ENCODE data around the gene TEX47. TPM values are rescaled to one million over a fixed set of nuclear protein-coding genes. Genes with fewer than 3 reads are reported as not detected.

Gene TEX47
- total RNA-seq, 1 experiment from 2014 or later = not detected

- ATAC-seq = no peak
- no peak overlapping the region for H3K27ac Mint-ChIP-seq
These were observed 35.4 kb downstream of the TEX47 start for GRCh38 chr7:88760136-88760515.

GRCh38 chr7:88759230-88760135 is 36.1 kb downstream of the TEX47 start, which contains the start of gene ZNF804B:
ZNF804B (plus strand) TSS chr7:88759700; CDS start chr7:88759977, 277 bp downstream.
- POLR2A ChIA-PET = no interaction called here
- Mint-ChIP-seq H3K4me1 (peaks cover 7% of the 10 kb centered on the region), H3K9me3 (no peaks in the 10 kb centered on the region), H3K27me3 (ENCODE audit: low read depth) (peaks cover 53% of the 10 kb centered on the region), H3K27ac (no peak within 1 kb of the TSS), H3K36me3 (no peaks in the 10 kb centered on the region), H3K4me3 (peak within 1 kb of the TSS; percentile 77)
- peak; percentile 80 for ATAC-seq
- peak; percentile 74 for DNase-seq (ENCODE audit: low spot score)
- CTCF ChIA-PET = interaction anchor here (0.6 to 3.1 kb wide), 6 partner anchors 15 to 1012 kb away, joined by 4 to 8 read pairs (median 6); no protein-coding TSS in a partner anchor
- TF ChIP-seq MYBL2 (CRISPR knock-in tag; IDR thresholded peaks at IDR 0.05) = 0 out of 2 replicates have a peak, but pooled peaks have one; percentile 32
- TF ChIP-seq MAX (CRISPR knock-in tag; IDR thresholded peaks at IDR 0.05) = peak; percentile 89
- TF ChIP-seq SOX15 (CRISPR knock-in tag; IDR thresholded peaks at IDR 0.05) = no peak
- 0 out of 2 replicates have a peak, but pooled peaks have one; percentile 40 for TF ChIP-seq ATF1 (CRISPR knock-in tag; IDR thresholded peaks at IDR 0.05)
- peak; percentile 61 for TF ChIP-seq E2F5 (CRISPR knock-in tag; IDR thresholded peaks at IDR 0.05)
- TF ChIP-seq TEAD4 (CRISPR knock-in tag; IDR thresholded peaks at IDR 0.05) = 0 out of 2 replicates have a peak, but pooled peaks have one; percentile 7
- 0 out of 2 replicates have a peak, but pooled peaks have one; percentile 9 for TF ChIP-seq ZNF317 (CRISPR knock-in tag; IDR thresholded peaks at IDR 0.05; ENCODE audit: borderline replicate concordance, low read depth)
- peak; percentile 47; the same call in 1 of the 2 replicates for TF ChIP-seq RELA (CRISPR knock-in tag; IDR thresholded peaks at IDR 0.05; ENCODE audit: borderline replicate concordance)
- peak; percentile 34; the same call in 1 of the 2 replicates for TF ChIP-seq TP53 (CRISPR knock-in tag; IDR thresholded peaks at IDR 0.05)
- TF ChIP-seq ESRRA (CRISPR knock-in tag; IDR thresholded peaks at IDR 0.05; ENCODE audit: borderline replicate concordance) = 0 out of 2 replicates have a peak, but pooled peaks have one; percentile 21
- no peak for TF ChIP-seq GRHL2 (CRISPR knock-in tag; IDR thresholded peaks at IDR 0.05; ENCODE audit: insufficient replicate concordance, severe bottlenecking)
- TF ChIP-seq NFE2L1 (CRISPR knock-in tag; IDR thresholded peaks at IDR 0.05) = 0 out of 2 replicates have a peak, but pooled peaks have one; percentile 24
- TF ChIP-seq ELF4 (CRISPR knock-in tag; IDR thresholded peaks at IDR 0.05; ENCODE audit: low read depth) = peak; percentile 84; the same call in 1 of the 2 replicates
- TF ChIP-seq ETV6 (CRISPR knock-in tag; IDR thresholded peaks at IDR 0.05) = 0 out of 2 replicates have a peak, but pooled peaks have one; percentile 40
- TF ChIP-seq JUN (CRISPR knock-in tag; IDR thresholded peaks at IDR 0.05) = no peak
- no peak for TF ChIP-seq USF2 (CRISPR knock-in tag; IDR thresholded peaks at IDR 0.05)
- TF ChIP-seq ZNF232 (CRISPR knock-in tag; IDR thresholded peaks at IDR 0.05) = 0 out of 2 replicates have a peak, but pooled peaks have one; percentile 39
- peak; percentile 90; the same call in 1 of the 2 replicates for TF ChIP-seq HMGXB4 (CRISPR knock-in tag; IDR thresholded peaks at IDR 0.05)
- no peak for TF ChIP-seq PREB (CRISPR knock-in tag; IDR thresholded peaks at IDR 0.05; ENCODE audit: borderline replicate concordance)
- TF ChIP-seq ATF3 (CRISPR knock-in tag; conservative IDR thresholded peaks at IDR 0.05) = no peak
- TF ChIP-seq ZBTB43 (CRISPR knock-in tag; IDR thresholded peaks at IDR 0.05) = 0 out of 2 replicates have a peak, but pooled peaks have one; percentile 37
- TF ChIP-seq STAT6 (CRISPR knock-in tag; conservative IDR thresholded peaks at IDR 0.05; ENCODE audit: low read depth) = no peak
- TF ChIP-seq ZNF416 (CRISPR knock-in tag; IDR thresholded peaks at IDR 0.05) = peak; percentile 55; the same call in 1 of the 2 replicates

More at GRCh38 chr7:88760136-88760515, 35.4 kb downstream of the TEX47 start:
- DNase-seq (ENCODE audit: low spot score) = no peak
- ChIA-PET CTCF (interaction anchor here (3.1 kb wide), 1 partner anchor 213 kb away, joined by 8 read pairs; no protein-coding TSS in a partner anchor), POLR2A (no interaction called here)
- Mint-ChIP-seq H3K27me3 (ENCODE audit: low read depth) (peaks cover 53% of the 10 kb centered on the region), H3K4me3 (peak overlapping the region; percentile 77), H3K4me1 (peaks cover 7% of the 10 kb centered on the region), H3K9me3 (no peaks in the 10 kb centered on the region), H3K36me3 (no peaks in the 10 kb centered on the region)
- TF ChIP-seq NFE2L1 (CRISPR knock-in tag; IDR thresholded peaks at IDR 0.05) = no peak

Data from WTC11 (cell line).